GM23248 (cell line): ENCODE results near the gene CST7.

Experiments used
- EZH2 ChIP-seq: fragments of 200-600 bp; sonication (generic); IDR thresholded peaks from 2 replicates; pipeline ENCODE4 v1.6.1; 2018; ENCODE audit warnings: antibody characterized with exemption, mild to moderate bottlenecking; ENCODE audit not compliant: insufficient read depth, poor library complexity, severe bottlenecking
- EZH2phosphoT487 ChIP-seq: fragments of 200-600 bp; sonication (generic); IDR thresholded peaks from 2 replicates; pipeline ENCODE4 v1.6.1; 2018; ENCODE audit warnings: antibody characterized with exemption, moderate library complexity, mild to moderate bottlenecking, low read depth; ENCODE audit not compliant: insufficient read depth

- TF ChIP-seq EZH2phosphoT487 = no peak
- TF ChIP-seq EZH2 = no peak
These were observed 56.2 kb downstream of the CST7 start for GRCh38 chr20:25005220-25005619.
